HG03521 (cell line): Measurements from ENCODE around the gene HAUS3.
"Not testable (repeated sequence)": the region's sequence is repeated elsewhere in the genome, so short reads cannot be mapped to it uniquely, and the experiment has no call there.

Experiments used
- ATAC-seq: cut with Tn5 transposase; IDR thresholded peaks from one replicate; pipeline ENCODE4 v1.9.1; 2021; ENCODE audit warnings: mild to moderate bottlenecking, moderate library complexity; ENCODE audit not compliant: unreplicated experiment

The HAUS3 gene

GRCh38 chr4:2222838-2223237 lies 19.1 kb downstream of the HAUS3 start:
- no peak for ATAC-seq

GRCh38 chr4:2221378-2221777 lies 20.5 kb downstream of the HAUS3 start:
- not testable (repeated sequence) for ATAC-seq

GRCh38 chr4:2220016-2220630 lies 21.8 kb downstream of the HAUS3 start:
- peak; percentile 48 for ATAC-seq

- no peak for ATAC-seq
Observed at GRCh38 chr4:2219233-2219760, 22.6 kb downstream of the HAUS3 start.

- no peak for ATAC-seq
Observed at GRCh38 chr4:2218436-2218835, 23.5 kb downstream of the HAUS3 start.

GRCh38 chr4:2217726-2218125 lies 24.2 kb downstream of the HAUS3 start:
- no peak for ATAC-seq

GRCh38 chr4:2212831-2213230 lies 29.1 kb downstream of the HAUS3 start:
- no peak for ATAC-seq

- not testable (repeated sequence) for ATAC-seq
Observed at GRCh38 chr4:2202789-2203188, 39.1 kb downstream of the HAUS3 start.

- no peak for ATAC-seq
Observed at GRCh38 chr4:2194496-2194895, 47.4 kb downstream of the HAUS3 start.

- no peak for ATAC-seq
Observed at GRCh38 chr4:2193326-2193725, 48.6 kb downstream of the HAUS3 start.

- no peak for ATAC-seq
Observed at GRCh38 chr4:2186865-2187172, 55.1 kb downstream of the HAUS3 start.

- ATAC-seq, result no peak
Observed at GRCh38 chr4:2186133-2186864, 55.6 kb downstream of the HAUS3 start.

- no peak for ATAC-seq
Observed at GRCh38 chr4:2183394-2183793, 58.5 kb downstream of the HAUS3 start.

GRCh38 chr4:2182994-2183393 lies 58.9 kb downstream of the HAUS3 start:
- no peak for ATAC-seq

- no peak for ATAC-seq
Observed at GRCh38 chr4:2180410-2180809, 61.5 kb downstream of the HAUS3 start.

- ATAC-seq, result no peak
Observed at GRCh38 chr4:2179717-2180116, 62.2 kb downstream of the HAUS3 start.

GRCh38 chr4:2178986-2179385 lies 62.9 kb downstream of the HAUS3 start:
- ATAC-seq, result no peak
